GM21515 (cell line): ENCODE data around the gene INPP4A.
"Not testable (repeated sequence)": the region's sequence is repeated elsewhere in the genome, so short reads cannot be mapped to it uniquely, and the experiment has no call there.

Experiments
- ATAC-seq: cut with Tn5 transposase; IDR thresholded peaks from one replicate; pipeline ENCODE4 v1.9.1; 2021; ENCODE audit not compliant: unreplicated experiment

INPP4A gene

DNA sequence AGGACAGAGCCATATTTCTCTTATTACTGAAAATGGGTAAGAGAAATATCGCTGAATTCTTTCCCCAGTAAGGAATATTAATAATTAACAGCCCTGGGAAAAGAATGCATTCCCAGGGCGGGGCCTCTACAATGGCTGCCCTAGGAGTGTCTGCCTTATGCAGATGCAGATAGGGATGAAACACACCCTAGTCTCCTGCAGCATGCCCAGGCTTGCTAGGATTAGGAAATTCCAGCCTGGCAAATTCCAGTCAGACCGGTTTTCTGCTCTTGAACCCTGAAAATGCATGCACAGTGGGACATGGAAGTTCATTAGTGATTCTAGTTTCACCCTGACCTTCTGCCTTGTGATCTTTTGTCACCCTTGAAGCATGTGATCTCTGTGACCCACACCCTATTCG, 9.0 kb upstream of the INPP4A start:
- ATAC-seq = not testable (repeated sequence)

DNA sequence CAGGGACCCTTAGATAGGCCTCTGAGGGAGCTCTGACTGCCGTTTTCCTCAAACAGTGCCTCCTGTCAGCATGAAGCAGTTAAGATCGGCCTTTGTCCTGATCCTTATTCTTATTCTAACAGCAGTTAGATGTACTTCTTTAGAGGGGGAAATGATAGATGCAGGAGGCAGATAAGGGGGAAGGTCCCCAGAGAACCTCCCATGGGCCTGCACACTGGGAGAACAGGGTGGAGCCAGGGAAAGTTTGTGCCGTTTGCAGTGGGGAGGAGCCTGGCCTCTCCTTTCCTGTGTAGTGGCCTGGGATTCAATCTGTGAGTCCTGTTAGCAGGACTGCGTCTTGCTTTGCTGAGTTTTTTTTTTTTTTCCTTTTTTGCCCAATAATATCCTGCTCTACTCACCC, 7.9 kb upstream of the INPP4A start:
- ATAC-seq = no peak

DNA sequence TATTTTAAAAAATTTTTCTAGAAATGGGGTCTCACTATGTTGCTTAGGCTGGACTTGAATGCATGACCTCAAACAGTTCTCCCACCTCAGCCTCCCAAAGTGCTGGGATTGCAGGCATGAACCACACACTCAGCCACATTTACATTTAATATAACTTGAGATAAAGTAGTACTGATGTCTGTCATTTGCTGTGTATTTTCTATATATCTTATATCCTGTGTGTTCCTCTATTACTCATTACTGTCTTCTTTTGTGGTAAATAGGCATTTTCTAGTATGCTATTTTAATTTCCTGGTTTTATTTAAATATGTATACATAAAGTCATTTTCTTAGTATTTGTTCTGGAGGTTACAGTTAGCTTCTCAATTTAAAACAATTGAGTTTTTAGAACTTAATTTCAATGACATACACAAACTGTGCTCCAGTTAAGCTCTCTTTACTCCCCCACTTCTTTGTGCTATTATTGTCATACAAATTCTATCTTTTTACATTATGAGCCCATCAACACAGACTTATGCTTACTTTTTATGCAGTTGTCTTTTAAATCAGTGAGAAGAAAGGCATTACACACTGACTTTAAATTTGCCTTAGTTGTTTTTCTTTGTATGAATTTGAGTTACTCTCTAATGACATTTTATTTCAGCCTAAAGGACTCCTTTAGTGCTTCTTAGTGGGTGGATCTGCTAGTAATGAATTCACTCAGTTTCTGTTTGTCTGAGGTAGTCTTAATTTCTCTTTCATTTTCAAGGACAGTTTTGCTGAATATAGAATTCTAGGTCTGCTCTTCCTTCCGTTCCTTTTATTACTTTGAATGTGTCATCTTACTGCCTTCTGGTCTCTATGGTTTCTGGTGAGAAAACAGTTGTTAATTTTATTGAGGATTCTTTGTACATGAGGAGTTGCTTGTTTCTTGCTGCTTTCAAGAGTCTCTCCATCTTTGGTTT, 6.2 kb upstream of the INPP4A start:
- peak; percentile 93 for ATAC-seq

DNA sequence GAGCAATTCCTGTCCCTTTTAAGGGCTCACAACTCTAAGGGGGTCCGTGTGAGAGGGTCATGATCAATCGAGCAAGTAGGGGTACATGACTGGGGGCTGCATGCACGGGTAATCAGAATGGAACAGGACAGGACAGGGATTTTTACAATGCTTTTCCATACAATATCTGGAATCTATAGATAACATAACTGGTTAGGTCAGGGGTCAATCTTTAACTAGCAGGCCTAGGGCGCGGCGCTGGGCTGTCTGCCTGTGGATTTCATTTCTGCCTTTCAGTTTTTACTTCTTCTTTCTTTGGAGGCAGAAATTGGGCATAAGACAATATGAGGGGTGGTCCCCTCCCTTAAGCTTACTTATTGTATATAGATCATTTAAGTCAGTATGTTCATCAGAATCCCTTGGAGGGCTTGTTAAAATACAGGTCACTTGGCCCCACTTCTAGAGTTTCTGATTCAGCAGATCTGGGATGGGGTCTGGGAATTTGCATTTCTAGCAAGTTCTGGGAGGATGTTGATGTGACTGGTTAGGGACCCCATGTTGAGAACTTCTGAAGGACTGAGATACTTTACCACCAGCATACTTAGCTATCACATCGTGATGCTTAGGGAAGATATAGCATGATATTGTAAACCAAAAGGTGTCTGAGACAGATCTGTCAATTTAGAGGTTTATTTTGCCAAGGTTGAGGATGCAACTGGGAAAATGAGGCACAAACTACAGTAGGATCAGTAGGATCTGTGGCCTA, 2.8 kb upstream of the INPP4A start:
- ATAC-seq = no peak

DNA sequence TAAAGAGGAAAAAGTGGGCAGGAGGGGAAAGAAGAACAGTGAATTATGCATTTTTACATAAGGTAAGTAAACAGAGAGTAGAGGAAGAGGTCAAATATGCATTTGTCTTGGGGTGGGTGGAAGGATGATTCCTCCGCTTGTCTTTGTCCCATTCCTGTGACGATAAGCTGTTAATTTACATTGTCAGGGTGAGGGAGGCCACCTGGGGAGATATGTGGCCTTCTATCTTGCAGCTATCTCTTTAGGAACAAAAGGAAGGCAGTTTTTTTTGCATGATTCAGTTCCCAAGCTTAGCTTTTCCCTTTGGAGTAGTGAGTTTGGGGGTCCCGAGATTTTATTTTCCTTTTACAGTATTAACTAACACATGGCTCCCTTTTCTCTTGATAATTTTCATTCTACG, 2.2 kb upstream of the INPP4A start:
- ATAC-seq = no peak

DNA sequence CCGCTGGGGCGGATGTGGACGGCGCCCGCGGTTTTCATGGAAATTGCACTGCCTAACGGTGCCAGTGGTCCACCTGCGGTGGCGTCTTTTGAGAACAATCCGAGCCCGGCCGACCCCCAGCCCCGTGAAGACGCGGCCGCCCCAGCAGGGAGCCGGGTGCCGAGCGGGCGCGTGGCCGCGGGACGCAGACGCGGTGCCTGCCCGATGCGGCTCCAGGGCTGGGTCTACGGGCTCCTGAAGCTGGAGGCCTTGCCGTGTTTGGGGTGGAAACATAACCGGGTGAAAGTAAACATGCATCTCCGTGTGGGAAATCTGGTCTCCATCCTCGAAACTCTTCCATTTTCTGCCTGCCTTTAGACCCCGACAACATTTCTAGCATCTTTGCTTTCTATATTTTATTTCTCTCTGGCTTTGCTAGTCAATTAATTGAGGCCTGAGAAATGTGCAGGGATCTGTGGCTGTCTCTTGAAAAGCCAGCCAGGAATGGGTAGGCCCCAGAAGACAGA, 572 bp downstream of the INPP4A start:
- peak; percentile 30 for ATAC-seq

DNA sequence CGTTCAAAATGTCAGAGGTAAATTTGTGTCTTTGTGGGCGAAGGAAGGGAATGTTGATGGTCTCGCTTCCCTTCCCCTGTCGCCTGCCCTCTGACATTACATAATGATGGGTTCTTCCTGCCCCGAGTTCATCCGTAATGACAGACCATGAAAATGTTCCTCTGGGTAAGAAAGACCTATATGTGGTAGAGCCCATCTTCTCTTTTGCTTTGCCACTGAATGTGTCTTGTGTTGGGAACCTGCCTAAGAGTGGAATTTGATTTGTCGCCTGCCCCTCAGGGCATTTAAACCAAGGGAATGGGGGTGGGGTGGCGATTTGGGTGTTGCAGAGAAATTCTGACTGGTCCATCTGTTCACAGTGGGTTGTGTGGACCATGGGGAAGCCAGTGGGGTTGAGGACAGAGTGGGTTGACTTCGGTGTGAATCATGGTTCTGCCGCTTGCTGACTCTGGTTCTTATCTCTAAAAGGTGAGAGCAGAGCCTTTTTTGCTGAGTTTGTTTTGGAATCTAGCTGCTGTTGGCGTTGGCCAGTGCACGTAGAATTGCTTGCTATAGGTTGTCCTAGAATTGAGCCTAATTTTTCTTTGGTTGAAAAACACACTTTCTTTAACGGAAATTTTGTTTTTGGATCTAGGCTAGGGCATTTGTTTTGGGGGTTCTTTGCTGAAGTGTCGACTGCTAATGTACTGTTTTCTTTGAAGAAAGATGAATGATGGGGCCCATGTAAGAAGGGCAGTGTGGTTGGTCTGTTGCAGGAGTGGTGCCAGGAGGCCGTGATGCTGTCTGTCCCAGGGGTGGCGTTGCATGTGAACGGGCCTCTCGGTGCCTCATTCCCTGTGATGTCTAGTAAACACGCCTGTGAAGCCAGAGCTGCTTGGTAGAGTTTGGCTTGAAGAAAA, 1.3 kb downstream of the INPP4A start:
- peak; percentile 7 for ATAC-seq

DNA sequence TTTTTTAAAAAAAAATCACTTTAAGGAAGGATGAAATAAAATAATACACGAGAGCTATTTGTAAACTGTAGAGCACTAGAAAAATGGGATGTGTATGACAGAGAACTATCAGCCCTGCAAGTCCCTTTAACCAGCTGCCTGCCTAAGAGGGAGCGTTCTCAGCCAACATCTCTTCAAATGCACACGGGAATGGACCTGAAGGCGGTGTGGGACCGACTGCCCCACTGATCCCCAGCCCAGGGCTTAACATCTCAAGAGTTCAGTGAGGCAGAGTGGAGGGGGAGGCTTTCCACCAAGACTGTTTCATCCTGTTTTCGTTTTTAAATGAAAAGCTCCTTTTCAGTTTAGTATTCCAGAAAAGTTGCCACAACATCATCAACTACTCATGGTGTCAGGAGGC, 2.2 kb downstream of the INPP4A start:
- no peak for ATAC-seq

DNA sequence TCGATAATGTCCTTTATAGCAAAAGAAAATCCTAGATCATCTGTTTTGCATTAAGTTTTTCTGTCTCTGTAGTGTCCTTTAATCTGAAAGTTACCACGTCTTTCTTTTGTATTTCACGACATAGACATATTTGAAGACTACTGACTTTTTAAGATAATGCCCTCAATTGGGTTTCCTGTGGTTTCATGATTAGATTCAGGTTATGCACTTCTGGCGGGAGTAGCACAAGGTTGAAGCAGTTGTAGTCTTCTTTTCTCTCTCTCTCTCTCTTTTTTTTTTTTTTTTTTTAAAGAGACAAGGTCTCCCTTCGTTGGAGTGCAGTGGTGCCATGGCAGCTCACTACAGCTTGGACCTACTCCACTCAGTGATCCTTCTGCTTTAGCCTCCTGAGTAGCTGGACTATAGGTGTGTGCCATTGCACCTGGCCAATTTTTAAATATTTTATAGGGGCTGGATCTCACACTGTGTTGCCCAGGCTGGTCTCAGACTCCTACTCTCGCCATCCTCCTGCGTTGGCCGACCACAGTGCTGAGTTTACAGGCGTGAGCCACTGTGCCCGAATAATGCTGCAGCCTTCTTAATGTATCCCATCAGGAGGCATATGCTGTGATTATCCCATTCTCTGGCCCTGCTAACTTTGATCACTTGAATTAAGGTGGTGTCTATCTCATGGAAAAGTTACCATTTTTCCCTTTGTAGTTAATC, 3.9 kb downstream of the INPP4A start:
- no peak for ATAC-seq

DNA sequence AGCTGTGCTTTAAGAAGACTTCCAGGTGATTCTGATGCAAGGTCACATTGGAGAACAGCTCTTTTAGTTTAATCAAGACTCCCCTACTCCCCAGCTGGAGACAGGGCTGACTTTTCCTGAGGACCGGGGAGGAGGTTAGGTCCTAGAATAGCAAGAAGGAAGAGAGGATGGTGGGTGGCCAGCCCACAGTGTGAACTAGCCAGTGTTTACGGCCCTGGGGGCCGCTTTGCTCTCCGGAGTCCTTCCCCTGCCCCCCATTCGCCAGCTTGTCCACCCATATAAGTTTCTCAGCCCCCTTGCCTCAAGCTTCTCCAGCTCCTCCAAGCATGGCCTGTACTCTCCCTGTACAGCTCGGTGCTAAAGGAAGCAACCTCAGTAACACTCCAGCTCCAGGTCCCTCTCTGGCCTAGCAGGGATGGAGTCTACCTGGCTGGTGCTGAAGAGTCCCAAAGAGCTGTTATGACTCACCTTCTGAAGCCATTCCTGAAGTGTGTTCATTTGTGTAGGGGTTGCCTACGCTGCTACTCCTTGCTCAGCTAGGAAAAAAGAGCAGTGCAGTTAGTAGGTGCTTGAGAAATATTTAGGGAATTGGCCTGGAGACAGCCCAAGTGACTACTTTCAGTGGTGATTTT, 7.9 kb downstream of the INPP4A start:
- ATAC-seq = no peak

DNA sequence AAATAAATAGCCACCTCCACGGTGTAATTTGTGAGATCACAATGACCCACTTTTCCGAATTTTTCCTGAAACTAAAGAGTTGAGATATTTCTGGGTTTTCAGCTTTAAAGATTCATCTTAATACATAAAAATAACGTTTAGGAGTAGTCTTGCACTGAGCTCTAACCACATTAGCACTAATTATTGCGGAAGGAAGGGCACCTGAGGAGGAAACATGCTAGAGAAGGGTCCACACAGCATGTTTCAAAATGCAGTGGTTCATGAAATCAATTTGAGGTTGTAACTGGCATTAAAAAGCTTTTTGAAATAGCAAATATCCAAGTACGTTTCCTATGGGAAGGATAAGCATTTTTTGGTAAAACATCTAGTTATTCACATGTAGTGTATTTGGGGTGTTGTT, 8.4 kb downstream of the INPP4A start:
- no peak for ATAC-seq

DNA sequence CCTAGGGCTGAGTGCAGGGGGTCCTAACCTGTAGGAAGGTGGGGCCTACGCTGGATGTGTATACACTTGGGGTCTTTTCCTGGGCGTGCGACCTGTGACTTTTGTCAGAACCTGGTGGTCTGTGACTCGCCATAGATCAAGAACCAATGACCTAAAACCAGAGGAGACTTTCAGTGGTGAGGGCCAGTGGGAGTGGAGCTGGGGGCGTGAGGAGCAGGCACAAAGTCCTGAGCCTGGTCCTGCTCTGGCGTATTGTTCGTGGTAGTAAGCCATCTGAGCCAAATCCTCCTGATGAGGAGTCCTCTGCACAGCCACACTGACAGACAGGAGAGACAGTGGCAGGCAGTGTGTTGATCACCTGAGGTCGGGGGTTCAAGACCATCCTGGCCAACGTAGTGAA, 8.9 kb downstream of the INPP4A start:
- ATAC-seq = no peak

DNA sequence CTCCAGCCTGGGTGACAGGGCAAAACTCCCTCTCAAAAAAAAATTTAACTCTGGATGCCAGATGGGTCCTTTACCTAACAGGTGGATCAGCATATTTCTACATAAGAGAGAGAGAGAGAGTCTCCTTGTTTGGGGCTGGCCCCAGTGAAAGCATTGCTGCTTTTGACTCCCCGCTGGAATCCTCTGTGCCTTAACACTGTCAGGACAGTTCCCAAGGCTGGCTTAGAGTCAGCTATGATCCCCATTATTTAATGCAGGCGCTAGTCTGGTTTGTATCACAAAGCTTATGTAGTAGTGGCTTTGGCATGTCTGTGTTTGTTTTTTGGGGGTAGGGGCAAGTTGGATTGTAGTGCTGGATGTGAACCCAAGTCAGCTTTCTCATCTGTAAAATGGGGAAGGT, 9.4 kb downstream of the INPP4A start:
- ATAC-seq = no peak

DNA sequence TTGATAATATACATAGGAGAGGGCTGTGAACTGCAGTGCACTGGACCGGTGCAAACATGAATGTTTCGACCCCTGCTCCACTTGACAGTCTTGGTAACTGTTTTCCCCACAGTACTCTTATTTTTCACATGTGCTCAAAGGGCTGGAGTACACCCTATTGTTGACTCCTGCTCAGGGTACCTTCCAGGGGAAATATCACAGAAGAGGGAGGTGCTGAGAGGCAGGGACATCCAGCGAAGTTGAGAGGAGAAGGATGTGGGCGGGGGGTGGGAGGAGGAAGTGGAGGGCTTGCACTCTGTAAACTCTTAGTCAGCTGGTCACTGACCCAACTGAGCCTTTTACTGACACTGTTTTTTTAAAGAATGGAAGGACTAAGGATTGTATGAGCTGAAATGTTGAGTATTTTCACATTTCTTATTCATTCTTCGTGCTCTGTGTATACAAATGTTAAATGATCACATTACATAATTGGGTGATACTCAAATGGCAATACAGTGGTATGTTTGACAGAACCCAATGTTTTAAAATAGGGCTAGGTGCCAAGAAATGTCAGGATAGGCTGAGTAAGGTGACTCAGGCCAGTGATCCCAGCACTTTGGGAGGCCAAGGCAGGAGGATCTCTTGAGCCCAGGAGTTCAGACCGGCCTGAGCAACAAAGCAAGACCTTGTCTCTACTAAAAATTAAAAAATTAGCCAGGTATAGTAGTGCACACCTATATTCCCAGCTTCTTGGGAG, 10.0 kb downstream of the INPP4A start:
- peak; percentile 44 for ATAC-seq

DNA sequence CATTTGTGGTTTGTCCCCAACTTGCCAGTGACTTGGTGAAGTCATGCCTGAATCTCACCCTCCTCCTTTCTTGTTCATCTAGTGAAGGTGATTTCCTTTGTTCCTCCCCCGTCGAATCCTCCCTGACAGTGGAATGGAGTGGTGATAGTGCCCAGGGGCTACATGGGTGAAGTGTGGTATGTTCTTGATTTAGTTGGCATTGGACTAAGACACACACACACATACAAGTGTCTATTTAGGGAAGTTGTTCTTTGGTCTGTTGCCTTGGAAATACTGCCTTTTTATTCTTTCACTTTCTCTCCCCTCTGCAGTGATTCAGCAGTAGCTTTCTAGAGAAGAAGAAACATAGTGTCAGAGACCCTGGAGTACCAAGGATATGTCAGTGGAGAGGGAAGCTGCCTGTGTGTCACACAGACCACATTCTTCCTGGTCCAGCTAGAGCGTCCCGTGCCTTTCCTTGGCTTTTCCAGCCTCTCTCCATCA, 10.9 kb downstream of the INPP4A start:
- peak; percentile 44 for ATAC-seq

DNA sequence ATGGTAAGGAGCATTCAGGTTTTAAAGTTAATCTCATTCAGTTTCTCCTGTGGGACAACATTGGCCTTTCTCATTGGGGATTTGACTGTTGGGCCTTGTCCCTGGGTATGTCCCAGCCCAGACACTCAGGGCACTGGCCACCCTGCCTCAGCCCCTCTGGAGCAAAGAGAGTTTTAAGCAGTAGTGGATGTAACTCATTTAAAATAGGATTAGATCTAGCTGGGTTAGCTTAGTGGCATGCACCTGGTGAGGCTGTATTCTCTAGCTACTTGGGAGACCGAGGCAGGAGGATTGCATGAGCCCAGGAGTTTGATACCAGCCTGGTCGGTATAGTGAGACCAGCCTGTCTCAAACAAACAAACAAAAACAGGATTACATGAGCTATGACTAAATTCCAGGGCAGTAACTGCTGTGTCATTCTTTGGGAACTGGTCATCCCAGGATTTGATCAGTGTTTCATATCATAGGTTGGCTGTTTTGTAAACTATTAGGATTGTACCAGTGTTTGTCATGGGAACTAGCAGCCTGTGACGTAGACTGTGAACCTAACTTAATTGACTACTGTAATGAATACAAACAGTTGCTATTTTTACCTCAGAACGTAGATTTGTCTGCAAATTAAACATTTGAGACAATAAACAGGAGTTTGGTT, 12.5 kb downstream of the INPP4A start:
- no peak for ATAC-seq

DNA sequence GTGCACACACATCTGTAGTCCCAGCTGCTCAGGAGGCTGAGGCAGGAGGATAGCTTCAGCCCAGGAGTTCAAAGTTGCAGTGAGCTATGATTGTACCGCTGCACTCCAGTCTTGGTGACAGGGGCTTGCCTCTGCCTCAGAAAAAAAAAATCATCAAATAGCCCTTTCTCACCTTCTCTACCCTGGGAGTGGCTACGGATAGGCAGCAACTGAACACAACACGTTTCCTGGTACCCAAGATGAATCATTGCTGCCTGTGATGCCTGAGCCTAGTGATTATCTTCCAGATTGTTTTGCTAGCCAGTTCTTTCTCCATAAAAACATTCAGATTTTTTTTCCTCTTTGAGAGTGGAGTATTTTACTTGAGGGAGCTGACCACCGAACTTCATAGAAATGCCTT, 13.5 kb downstream of the INPP4A start:
- no peak for ATAC-seq

DNA sequence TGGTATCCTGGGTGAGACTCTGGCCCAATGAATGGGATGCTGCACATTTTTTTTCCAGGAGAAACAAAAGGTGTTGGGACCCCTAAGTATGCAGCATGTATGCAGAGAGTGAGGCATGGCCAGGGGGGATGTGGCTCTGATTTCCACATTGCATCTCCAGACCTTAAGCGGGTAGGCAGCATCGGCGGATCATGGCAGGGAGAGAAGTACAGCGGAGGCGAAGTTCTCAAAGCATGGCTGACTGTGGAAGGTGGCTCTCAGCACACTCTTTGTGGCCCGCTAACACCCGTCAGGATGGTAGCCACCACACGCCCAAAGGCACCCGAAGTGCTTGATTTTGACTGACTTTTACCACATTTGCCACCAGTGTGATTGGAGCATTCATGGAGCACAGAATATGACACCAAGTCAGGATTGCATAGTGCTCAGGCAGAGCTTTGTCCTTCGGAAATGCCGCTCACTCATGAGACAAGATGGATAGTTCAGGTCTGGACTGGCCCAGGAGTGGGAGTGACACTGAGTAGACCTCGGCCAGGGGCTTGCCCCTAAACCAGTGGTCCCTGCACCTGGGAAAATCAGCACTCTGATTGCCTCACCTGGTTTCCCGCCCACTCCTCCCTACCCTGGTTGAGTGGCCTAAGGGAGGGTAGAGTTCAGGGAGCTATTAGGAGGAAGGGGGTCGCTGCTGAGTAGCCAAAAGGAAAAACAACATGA, 14.2 kb downstream of the INPP4A start:
- ATAC-seq = no peak
